Karpas-422 (cell line): ENCODE results near the gene CLNS1A. TPM values are rescaled to one million over a fixed set of nuclear protein-coding genes. Genes with fewer than 3 reads are reported as not detected.
A peak's percentile ranks its signal among the peaks of the same experiment; 100 is the strongest.

Source experiments
- DNase-seq: peaks from one replicate; pipeline ENCODE4 v3.0.0-alpha.2; 2015
- H2AFZ ChIP-seq: fragments of 200-600 bp; sonication (generic); 2 replicates; pipeline ENCODE4 v1.6.1; 2014; ENCODE audit warnings: antibody characterized with exemption, low read length, mixed read lengths
- H3K27ac ChIP-seq: fragments of 200-600 bp; sonication (generic); 2 replicates; pipeline ENCODE4 v1.5.1; 2014; ENCODE audit warnings: mild to moderate bottlenecking, low read length, moderate library complexity
- H3K27me3 ChIP-seq: fragments of 200-600 bp; sonication (generic); 2 replicates; pipeline ENCODE4 v1.6.1; 2014; ENCODE audit warnings: low read length, mixed read lengths
- H3K36me3 ChIP-seq: fragments of 200-600 bp; sonication (generic); 2 replicates; pipeline ENCODE4 v1.6.1; 2014; ENCODE audit warnings: low read length, mixed read lengths; ENCODE audit not compliant: insufficient read depth
- H3K4me1 ChIP-seq: fragments of 200-600 bp; sonication (generic); 2 replicates; pipeline ENCODE4 v1.6.1; 2014; ENCODE audit warnings: mild to moderate bottlenecking, low read length, mixed read lengths
- H3K4me2 ChIP-seq: fragments of 200-600 bp; sonication (generic); 2 replicates; pipeline ENCODE4 v1.6.1; 2014; ENCODE audit warnings: low read length, low read depth, mild to moderate bottlenecking; ENCODE audit not compliant: poor library complexity, severe bottlenecking
- H3K4me3 ChIP-seq: fragments of 200-600 bp; sonication (generic); 2 replicates; pipeline ENCODE4 v1.5.1; 2014; ENCODE audit warnings: mild to moderate bottlenecking, antibody characterized with exemption, low read length, mixed read lengths
- H3K79me2 ChIP-seq: fragments of 200-600 bp; sonication (generic); 2 replicates; pipeline ENCODE4 v1.6.1; 2014; ENCODE audit warnings: mild to moderate bottlenecking, low read length, mixed read lengths
- H3K9ac ChIP-seq: fragments of 200-600 bp; sonication (generic); 2 replicates; pipeline ENCODE4 v1.6.0; 2014; ENCODE audit warnings: low read length
- H3K9me2 ChIP-seq: fragments of 200-600 bp; sonication (generic), shearing (Covaris generic); replicated peaks from 2 replicates; pipeline ENCODE4 v1.6.0; 2014; ENCODE audit warnings: mild to moderate bottlenecking, low read length, moderate library complexity; ENCODE audit not compliant: insufficient read depth
- H3K9me3 ChIP-seq: fragments of 300-700, 200-600 bp; sonication (generic); 2 replicates; pipeline ENCODE4 v1.6.1; 2014; ENCODE audit warnings: low read length, mixed read lengths
- H4K20me1 ChIP-seq: fragments of 200-600 bp; sonication (generic); 2 replicates; pipeline ENCODE4 v1.6.1; 2014; ENCODE audit warnings: mild to moderate bottlenecking, antibody characterized with exemption, low read length, low read depth; ENCODE audit not compliant: insufficient read depth
- total RNA-seq: library from RNA; depleted of rRNA; stranded (reverse); fragments of >200 nt; shearing (Covaris generic); gene quantifications from 2 replicates; pipeline ENCODE4 v1.2.3, GENCODE V29; 2014; ENCODE audit warnings: low replicate concordance

The CLNS1A gene
- total RNA-seq, 1 experiment from 2014 or later = 223 TPM

GRCh38 chr11:77604281-77604680 lies 33.3 kb downstream of the CLNS1A start:
- no peaks in the 10 kb centered on the region for H3K9me3 ChIP-seq
- H3K36me3 ChIP-seq = peaks cover 18% of the 10 kb centered on the region; the same call in 1 of the 2 replicates
- no peaks in the 10 kb centered on the region for H3K9me2 ChIP-seq
- H3K27me3 ChIP-seq = no peaks in the 10 kb centered on the region
- H3K4me3 ChIP-seq = no peak overlapping the region
- H2AFZ ChIP-seq = no peak overlapping the region
- H3K4me2 ChIP-seq = no peak overlapping the region
- H3K9ac ChIP-seq = no peak overlapping the region
- DNase-seq = no peak
- H3K4me1 ChIP-seq = no peaks in the 10 kb centered on the region
- H3K27ac ChIP-seq = no peak overlapping the region
- no peaks in the 10 kb centered on the region for H3K79me2 ChIP-seq
- no peaks in the 10 kb centered on the region for H4K20me1 ChIP-seq

- Histone ChIP-seq H3K4me3 (no peak overlapping the region), H3K79me2 (no peaks in the 10 kb centered on the region), H3K27me3 (no peaks in the 10 kb centered on the region), H3K4me1 (no peaks in the 10 kb centered on the region), H3K9ac (no peak overlapping the region), H3K36me3 (peaks cover 13% of the 10 kb centered on the region; the same call in 1 of the 2 replicates), H3K9me3 (no peaks in the 10 kb centered on the region), H4K20me1 (no peaks in the 10 kb centered on the region), H3K4me2 (no peak overlapping the region), H2AFZ (no peak overlapping the region), H3K27ac (no peak overlapping the region), H3K9me2 (no peaks in the 10 kb centered on the region)
- no peak for DNase-seq
These were observed 35.1 kb downstream of the CLNS1A start for GRCh38 chr11:77602381-77603088.

- no peak overlapping the region for H3K4me2 ChIP-seq
- H3K9me2 ChIP-seq = no peaks in the 10 kb centered on the region
- H3K27ac ChIP-seq = no peak overlapping the region
- no peaks in the 10 kb centered on the region for H3K36me3 ChIP-seq
- DNase-seq = no peak
- no peak overlapping the region for H2AFZ ChIP-seq
- H3K4me3 ChIP-seq = no peak overlapping the region
- no peaks in the 10 kb centered on the region for H4K20me1 ChIP-seq
- H3K9ac ChIP-seq = no peak overlapping the region
- no peaks in the 10 kb centered on the region for H3K9me3 ChIP-seq
- no peaks in the 10 kb centered on the region for H3K79me2 ChIP-seq
- no peaks in the 10 kb centered on the region for H3K27me3 ChIP-seq
- H3K4me1 ChIP-seq = no peaks in the 10 kb centered on the region
These were observed 39.4 kb downstream of the CLNS1A start for GRCh38 chr11:77598195-77598594.

GRCh38 chr11:77596626-77597025 lies 41.0 kb downstream of the CLNS1A start:
- H3K27me3 ChIP-seq = no peaks in the 10 kb centered on the region
- H4K20me1 ChIP-seq = no peaks in the 10 kb centered on the region
- no peaks in the 10 kb centered on the region for H3K36me3 ChIP-seq
- no peaks in the 10 kb centered on the region for H3K79me2 ChIP-seq
- no peak for DNase-seq
- H3K9me3 ChIP-seq = no peaks in the 10 kb centered on the region
- no peak overlapping the region for H3K4me2 ChIP-seq
- H3K4me1 ChIP-seq = no peaks in the 10 kb centered on the region
- no peak overlapping the region for H3K27ac ChIP-seq
- H2AFZ ChIP-seq = no peak overlapping the region
- H3K9ac ChIP-seq = no peak overlapping the region
- no peaks in the 10 kb centered on the region for H3K9me2 ChIP-seq
- no peak overlapping the region for H3K4me3 ChIP-seq

- Histone ChIP-seq H2AFZ (no peak overlapping the region), H3K9ac (no peak overlapping the region), H3K79me2 (no peaks in the 10 kb centered on the region), H3K27me3 (no peaks in the 10 kb centered on the region), H3K36me3 (no peaks in the 10 kb centered on the region), H3K4me1 (peaks cover 17% of the 10 kb centered on the region), H3K9me2 (no peaks in the 10 kb centered on the region), H3K4me2 (no peak overlapping the region), H3K27ac (no peak overlapping the region), H3K4me3 (no peak overlapping the region), H4K20me1 (no peaks in the 10 kb centered on the region), H3K9me3 (no peaks in the 10 kb centered on the region)
- DNase-seq = no peak
These were observed 43.7 kb downstream of the CLNS1A start for GRCh38 chr11:77593883-77594282.

GRCh38 chr11:77592727-77593126 lies 44.9 kb downstream of the CLNS1A start:
- no peak for DNase-seq

GRCh38 chr11:77590194-77590782 lies 47.3 kb downstream of the CLNS1A start:
- H3K4me1 ChIP-seq = peaks cover 20% of the 10 kb centered on the region
- no peak for DNase-seq
- H4K20me1 ChIP-seq = no peaks in the 10 kb centered on the region
- no peaks in the 10 kb centered on the region for H3K79me2 ChIP-seq
- peak overlapping the region; percentile 73 for H3K9ac ChIP-seq
- no peaks in the 10 kb centered on the region for H3K9me3 ChIP-seq
- H3K9me2 ChIP-seq = no peaks in the 10 kb centered on the region
- H3K27me3 ChIP-seq = no peaks in the 10 kb centered on the region
- H3K27ac ChIP-seq = no peak overlapping the region
- peak overlapping the region; percentile 81 for H3K4me2 ChIP-seq
- no peaks in the 10 kb centered on the region for H3K36me3 ChIP-seq
- peak overlapping the region; percentile 67 for H3K4me3 ChIP-seq
- peak overlapping the region; percentile 86; the same call in 1 of the 2 replicates for H2AFZ ChIP-seq

More at GRCh38 chr11:77592727-77593126, 44.9 kb downstream of the CLNS1A start:
- Histone ChIP-seq H2AFZ (no peak overlapping the region), H3K4me1 (peaks cover 20% of the 10 kb centered on the region), H3K4me2 (no peak overlapping the region), H3K36me3 (no peaks in the 10 kb centered on the region), H3K27ac (no peak overlapping the region), H3K4me3 (no peak overlapping the region), H3K79me2 (no peaks in the 10 kb centered on the region), H3K9me3 (no peaks in the 10 kb centered on the region), H3K9me2 (no peaks in the 10 kb centered on the region), H3K9ac (no peak overlapping the region), H4K20me1 (no peaks in the 10 kb centered on the region), H3K27me3 (no peaks in the 10 kb centered on the region)

GRCh38 chr11:77589521-77590193 lies 47.9 kb downstream of the CLNS1A start, which contains the start of gene AQP11:
Gene AQP11, plus strand, starts transcription at chr11:77589953. Its CDS starts 40 bp downstream, at chr11:77589993.
- Histone ChIP-seq H3K9me2 (no peaks in the 10 kb centered on the region), H3K4me1 (peaks cover 20% of the 10 kb centered on the region), H3K36me3 (no peaks in the 10 kb centered on the region), H3K4me3 (peak within 1 kb of the TSS; percentile 67), H3K4me2 (peak within 1 kb of the TSS; percentile 81), H3K9me3 (no peaks in the 10 kb centered on the region), H3K27ac (no peak within 1 kb of the TSS), H2AFZ (peak within 1 kb of the TSS; percentile 86), H3K79me2 (no peaks in the 10 kb centered on the region), H3K27me3 (no peaks in the 10 kb centered on the region), H4K20me1 (no peaks in the 10 kb centered on the region), H3K9ac (peak within 1 kb of the TSS; percentile 73)
- DNase-seq = peak; percentile 92
